ENCODE data around the gene SLC34A1.

Gene SLC34A1

DNA sequence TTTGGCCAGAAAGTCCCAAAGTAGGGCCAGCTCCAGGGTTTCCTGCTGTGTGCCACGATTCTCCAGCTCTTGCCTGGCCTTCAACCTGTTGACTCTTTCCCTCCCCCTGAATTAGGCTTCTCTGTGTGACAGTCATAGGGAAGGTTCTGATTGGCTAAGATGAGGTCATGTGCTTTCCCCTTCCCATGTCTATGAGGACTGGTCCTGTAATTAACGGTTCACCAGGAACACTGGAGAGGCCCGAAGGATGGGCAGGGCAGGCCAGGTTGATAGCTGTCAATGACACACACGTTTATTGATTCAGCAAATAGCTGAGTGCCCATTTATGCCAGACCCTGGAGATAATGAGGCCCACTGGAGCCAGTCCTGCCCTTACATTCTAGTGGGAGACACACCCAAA, 53.4 kb downstream of the SLC34A1 start:
- Histone ChIP-seq H2AFZ (ENCODE audit: low read depth, low read length) (no peak overlapping the region), H3K36me3 (ENCODE audit: insufficient read depth, low read length) (peaks cover 83% of the 10 kb centered on the region), H3K4me3 (ENCODE audit: low read depth in 1 of 2, low read length in 2 of 2) (no peak overlapping the region), H3K9ac (ENCODE audit: low read depth, low read length) (no peak overlapping the region), H3K4me1 (ENCODE audit: insufficient read depth, low read length) (peaks cover 2% of the 10 kb centered on the region; the same call in 1 of the 2 replicates), H4K20me1 (ENCODE audit: insufficient read depth, low read length) (peaks cover 30% of the 10 kb centered on the region), H3K79me2 (ENCODE audit: insufficient read depth, low read length) (no peaks in the 10 kb centered on the region), H3K9me3 (ENCODE audit: insufficient read depth, low read length, severe bottlenecking) (no peaks in the 10 kb centered on the region), H3K27ac (ENCODE audit: low read length) (no peak overlapping the region), H3K27me3 (ENCODE audit: insufficient read depth, low read length, poor library complexity) (no peaks in the 10 kb centered on the region), H3K4me2 (ENCODE audit: insufficient read depth, low read length) (no peak overlapping the region)
- no peak for DNase-seq
- TF ChIP-seq, protein P1, sequence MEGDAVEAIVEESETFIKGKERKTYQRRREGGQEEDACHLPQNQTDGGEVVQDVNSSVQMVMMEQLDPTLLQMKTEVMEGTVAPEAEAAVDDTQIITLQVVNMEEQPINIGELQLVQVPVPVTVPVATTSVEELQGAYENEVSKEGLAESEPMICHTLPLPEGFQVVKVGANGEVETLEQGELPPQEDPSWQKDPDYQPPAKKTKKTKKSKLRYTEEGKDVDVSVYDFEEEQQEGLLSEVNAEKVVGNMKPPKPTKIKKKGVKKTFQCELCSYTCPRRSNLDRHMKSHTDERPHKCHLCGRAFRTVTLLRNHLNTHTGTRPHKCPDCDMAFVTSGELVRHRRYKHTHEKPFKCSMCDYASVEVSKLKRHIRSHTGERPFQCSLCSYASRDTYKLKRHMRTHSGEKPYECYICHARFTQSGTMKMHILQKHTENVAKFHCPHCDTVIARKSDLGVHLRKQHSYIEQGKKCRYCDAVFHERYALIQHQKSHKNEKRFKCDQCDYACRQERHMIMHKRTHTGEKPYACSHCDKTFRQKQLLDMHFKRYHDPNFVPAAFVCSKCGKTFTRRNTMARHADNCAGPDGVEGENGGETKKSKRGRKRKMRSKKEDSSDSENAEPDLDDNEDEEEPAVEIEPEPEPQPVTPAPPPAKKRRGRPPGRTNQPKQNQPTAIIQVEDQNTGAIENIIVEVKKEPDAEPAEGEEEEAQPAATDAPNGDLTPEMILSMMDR (IDR thresholded peaks at IDR 0.05; ENCODE audit: borderline replicate concordance, extremely low read depth, low read length, poor library complexity, severe bottlenecking), result no peak
- TF ChIP-seq EZH2 (IDR thresholded peaks at IDR 0.05; ENCODE audit: borderline replicate concordance, low read depth, low read length, severe bottlenecking), result no peak
- ATAC-seq (ENCODE audit: insufficient read depth, low read depth), result no peak

DNA sequence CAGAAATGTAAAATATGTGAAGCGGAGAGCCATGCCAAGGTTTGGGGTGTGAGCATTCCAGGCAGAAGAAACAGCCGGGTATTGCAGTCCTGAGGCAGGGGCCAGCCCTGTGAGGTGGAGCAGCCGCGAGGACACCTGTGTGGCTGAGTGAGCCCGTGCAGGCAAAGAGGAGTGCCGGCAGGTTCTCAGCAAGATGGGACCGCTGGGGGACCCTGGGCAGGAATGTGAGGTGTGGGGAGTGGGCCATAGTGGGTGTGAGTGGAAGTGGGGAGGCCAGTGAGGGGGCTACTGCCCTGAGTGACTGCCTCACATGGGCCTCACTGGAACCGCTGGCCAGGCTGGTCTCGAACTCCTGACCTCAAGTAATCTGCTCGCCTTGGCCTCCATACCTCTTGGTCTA, 54.2 kb downstream of the SLC34A1 start:
- Histone ChIP-seq H2AFZ (ENCODE audit: low read depth, low read length) (no peak overlapping the region), H3K4me1 (ENCODE audit: insufficient read depth, low read length) (no peaks in the 10 kb centered on the region), H3K9me3 (ENCODE audit: insufficient read depth, low read length, severe bottlenecking) (no peaks in the 10 kb centered on the region), H3K4me2 (ENCODE audit: insufficient read depth, low read length) (no peak overlapping the region), H3K79me2 (ENCODE audit: insufficient read depth, low read length) (no peaks in the 10 kb centered on the region), H3K4me3 (ENCODE audit: low read depth in 1 of 2, low read length in 2 of 2) (no peak overlapping the region), H3K36me3 (ENCODE audit: insufficient read depth, low read length) (peaks cover 77% of the 10 kb centered on the region), H3K27me3 (ENCODE audit: insufficient read depth, low read length, poor library complexity) (no peaks in the 10 kb centered on the region), H4K20me1 (ENCODE audit: insufficient read depth, low read length) (peaks cover 30% of the 10 kb centered on the region), H3K9ac (ENCODE audit: low read depth, low read length) (no peak overlapping the region), H3K27ac (ENCODE audit: low read length) (no peak overlapping the region)
- ATAC-seq (ENCODE audit: insufficient read depth, low read depth), result no peak
- TF ChIP-seq EZH2 (IDR thresholded peaks at IDR 0.05; ENCODE audit: borderline replicate concordance, low read depth, low read length, severe bottlenecking), result no peak
- TF ChIP-seq, protein P1 (IDR thresholded peaks at IDR 0.05; ENCODE audit: borderline replicate concordance, extremely low read depth, low read length, poor library complexity, severe bottlenecking), result no peak
- DNase-seq, result no peak

DNA sequence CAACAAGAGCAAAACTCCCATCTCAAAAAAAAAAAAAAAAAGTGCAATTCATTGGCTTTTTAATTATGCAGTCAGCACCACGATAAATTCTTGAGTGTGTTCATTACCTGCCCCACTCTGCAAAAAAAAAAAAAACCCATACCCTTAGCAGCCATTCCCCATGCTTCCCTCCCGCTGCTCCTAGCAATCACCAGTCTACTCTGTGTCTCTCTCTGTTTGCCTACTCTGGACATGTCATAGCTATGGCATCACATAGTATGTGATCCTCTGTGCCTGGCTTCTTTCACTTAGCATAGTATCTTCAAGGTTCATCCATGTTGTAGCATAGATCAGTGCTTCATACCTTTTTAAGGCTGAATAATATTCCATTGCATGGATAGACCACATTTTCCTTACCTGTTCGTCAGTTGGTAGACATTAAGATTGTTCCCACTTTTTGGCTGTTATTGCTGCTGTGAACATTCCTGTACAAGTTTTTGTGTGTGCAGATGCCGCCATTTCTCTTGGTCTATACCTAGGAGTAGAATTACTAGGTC, 55.4 kb downstream of the SLC34A1 start:
- Histone ChIP-seq H2AFZ (ENCODE audit: low read depth, low read length) (no peak overlapping the region), H3K27me3 (ENCODE audit: insufficient read depth, low read length, poor library complexity) (no peaks in the 10 kb centered on the region), H3K27ac (ENCODE audit: low read length) (no peak overlapping the region), H4K20me1 (ENCODE audit: insufficient read depth, low read length) (peaks cover 37% of the 10 kb centered on the region), H3K9me3 (ENCODE audit: insufficient read depth, low read length, severe bottlenecking) (no peaks in the 10 kb centered on the region), H3K36me3 (ENCODE audit: insufficient read depth, low read length) (peaks cover 67% of the 10 kb centered on the region), H3K4me2 (ENCODE audit: insufficient read depth, low read length) (no peak overlapping the region), H3K4me1 (ENCODE audit: insufficient read depth, low read length) (no peaks in the 10 kb centered on the region), H3K79me2 (ENCODE audit: insufficient read depth, low read length) (no peaks in the 10 kb centered on the region), H3K4me3 (ENCODE audit: low read depth in 1 of 2, low read length in 2 of 2) (no peak overlapping the region), H3K9ac (ENCODE audit: low read depth, low read length) (no peak overlapping the region)
- TF ChIP-seq, protein P1 (IDR thresholded peaks at IDR 0.05; ENCODE audit: borderline replicate concordance, extremely low read depth, low read length, poor library complexity, severe bottlenecking), result no peak
- TF ChIP-seq EZH2 (IDR thresholded peaks at IDR 0.05; ENCODE audit: borderline replicate concordance, low read depth, low read length, severe bottlenecking), result no peak
- DNase-seq (no peak), ATAC-seq (ENCODE audit: insufficient read depth, low read depth) (no peak)

Measured in DND-41 (cell line).